G401 (cell line): ENCODE data around the gene APOBEC3H. TPM values are rescaled to one million over a fixed set of nuclear protein-coding genes. Genes with fewer than 3 reads are reported as not detected.
A peak's percentile ranks its signal among the peaks of the same experiment; 100 is the strongest.

Experiments
- DNase-seq: peaks from one replicate; pipeline ENCODE4 v3.0.0-alpha.2; 2015; ENCODE audit warnings: low spot score
- in situ Hi-C: cut with HindIII; loops from 2 replicates; pipeline ENCODE4 v1.10.0; 2016; ENCODE audit warnings: low sequenced_read_pairs, mixed read lengths
- total RNA-seq: library from RNA; depleted of rRNA; stranded (reverse); fragments of >200 nt; shearing (Covaris generic); gene quantifications from 2 replicates; pipeline ENCODE4 v1.2.3, GENCODE V29; 2014

The APOBEC3H gene
- total RNA-seq, 1 experiment from 2014 or later, result 2.1 TPM

DNA sequence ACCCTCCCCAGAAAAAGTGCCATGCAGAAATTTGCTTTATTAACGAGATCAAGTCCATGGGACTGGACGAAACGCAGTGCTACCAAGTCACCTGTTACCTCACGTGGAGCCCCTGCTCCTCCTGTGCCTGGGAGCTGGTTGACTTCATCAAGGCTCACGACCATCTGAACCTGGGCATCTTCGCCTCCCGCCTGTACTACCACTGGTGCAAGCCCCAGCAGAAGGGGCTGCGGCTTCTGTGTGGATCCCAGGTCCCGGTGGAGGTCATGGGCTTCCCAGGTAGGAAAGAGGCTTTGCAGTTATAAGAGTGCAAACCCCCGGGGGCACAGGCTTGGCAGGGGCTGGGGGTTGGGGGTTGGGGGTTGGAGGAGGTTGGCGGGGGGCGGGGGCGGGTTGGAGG is 4.2 kb downstream of the APOBEC3H start:
- DNase-seq, result no peak
- in situ Hi-C loops, result no loop called here

DNA sequence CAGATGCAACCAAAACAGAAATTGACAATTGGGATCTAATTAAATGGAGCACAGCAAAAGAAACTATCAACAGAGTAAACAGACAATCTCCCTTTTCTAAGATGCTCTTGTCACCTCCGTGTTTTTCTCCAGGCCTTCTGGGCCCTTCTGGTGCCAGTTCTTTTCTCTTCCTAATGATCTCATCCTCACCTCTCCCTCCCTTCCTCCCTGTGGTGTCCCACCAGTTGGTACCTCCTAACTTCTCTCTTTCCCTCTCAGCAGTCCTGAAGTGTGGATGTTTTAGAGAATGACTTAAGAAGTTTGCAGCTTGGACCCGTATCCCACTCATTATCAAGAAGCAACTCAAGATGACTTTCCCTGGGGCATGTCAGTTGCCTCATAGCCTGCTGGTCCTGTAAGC is 6.4 kb downstream of the APOBEC3H start:
- DNase-seq, result no peak
- in situ Hi-C loops, result no loop called here

DNA sequence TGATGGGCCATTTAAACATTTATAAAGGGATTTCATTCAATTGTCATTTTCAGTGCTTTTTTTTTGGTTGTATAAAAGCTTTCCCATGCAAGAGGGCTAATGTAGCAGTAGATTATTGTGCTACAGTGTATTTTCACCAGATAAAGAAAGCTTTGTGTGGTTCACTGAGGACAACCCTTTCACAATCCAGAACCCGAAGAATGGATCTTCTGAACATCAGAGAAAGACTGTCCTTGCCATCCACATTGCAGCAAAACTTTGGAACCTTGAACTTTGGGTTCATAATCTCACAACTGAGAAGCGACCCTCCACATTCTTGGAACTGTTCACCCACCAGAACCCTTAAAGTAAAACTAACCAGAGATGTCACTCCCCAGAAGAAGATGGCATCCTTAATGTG is 9.3 kb downstream of the APOBEC3H start:
- in situ Hi-C loops, result no loop called here
- no peak for DNase-seq

DNA sequence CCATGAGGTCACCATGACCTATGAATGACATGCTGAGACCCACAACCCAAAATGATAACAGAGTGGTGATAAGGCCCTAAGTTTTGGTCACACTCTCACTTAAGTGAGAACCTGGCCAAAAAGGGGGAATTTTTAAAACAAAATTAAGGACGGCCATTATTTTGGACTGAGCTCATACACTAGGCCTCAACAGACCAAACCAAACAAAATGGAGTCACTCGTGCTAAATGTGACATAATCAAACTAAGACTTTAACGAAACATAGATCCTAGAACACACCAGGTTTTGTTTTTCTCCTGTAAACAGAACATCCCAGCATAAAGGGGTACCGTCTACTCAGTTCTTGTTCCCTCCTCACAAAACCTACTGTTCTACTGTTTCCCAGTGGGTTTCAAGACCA is 11.4 kb downstream of the APOBEC3H start:
- DNase-seq, result no peak
- in situ Hi-C loops, result no loop called here

DNA sequence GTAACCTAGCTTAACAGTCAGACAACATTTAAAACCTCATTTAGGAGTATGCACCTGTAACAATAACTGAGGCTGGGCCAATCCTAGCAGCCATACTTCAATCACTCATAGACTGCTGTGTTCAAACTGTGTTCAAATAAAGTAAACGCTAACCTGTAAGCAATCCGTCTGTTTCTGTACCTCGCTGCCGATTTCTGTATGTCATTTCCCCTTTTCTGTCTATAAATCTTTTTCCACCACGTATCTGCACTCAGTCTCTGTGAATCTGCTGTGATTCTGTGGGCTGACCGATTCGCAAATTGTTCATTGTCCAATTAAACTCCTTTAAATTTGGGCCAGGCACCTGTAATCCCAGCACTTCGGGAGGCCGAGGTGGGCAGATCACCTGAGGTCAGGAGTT is 12.3 kb downstream of the APOBEC3H start:
- in situ Hi-C loops, result no loop called here
- DNase-seq, result no peak

DNA sequence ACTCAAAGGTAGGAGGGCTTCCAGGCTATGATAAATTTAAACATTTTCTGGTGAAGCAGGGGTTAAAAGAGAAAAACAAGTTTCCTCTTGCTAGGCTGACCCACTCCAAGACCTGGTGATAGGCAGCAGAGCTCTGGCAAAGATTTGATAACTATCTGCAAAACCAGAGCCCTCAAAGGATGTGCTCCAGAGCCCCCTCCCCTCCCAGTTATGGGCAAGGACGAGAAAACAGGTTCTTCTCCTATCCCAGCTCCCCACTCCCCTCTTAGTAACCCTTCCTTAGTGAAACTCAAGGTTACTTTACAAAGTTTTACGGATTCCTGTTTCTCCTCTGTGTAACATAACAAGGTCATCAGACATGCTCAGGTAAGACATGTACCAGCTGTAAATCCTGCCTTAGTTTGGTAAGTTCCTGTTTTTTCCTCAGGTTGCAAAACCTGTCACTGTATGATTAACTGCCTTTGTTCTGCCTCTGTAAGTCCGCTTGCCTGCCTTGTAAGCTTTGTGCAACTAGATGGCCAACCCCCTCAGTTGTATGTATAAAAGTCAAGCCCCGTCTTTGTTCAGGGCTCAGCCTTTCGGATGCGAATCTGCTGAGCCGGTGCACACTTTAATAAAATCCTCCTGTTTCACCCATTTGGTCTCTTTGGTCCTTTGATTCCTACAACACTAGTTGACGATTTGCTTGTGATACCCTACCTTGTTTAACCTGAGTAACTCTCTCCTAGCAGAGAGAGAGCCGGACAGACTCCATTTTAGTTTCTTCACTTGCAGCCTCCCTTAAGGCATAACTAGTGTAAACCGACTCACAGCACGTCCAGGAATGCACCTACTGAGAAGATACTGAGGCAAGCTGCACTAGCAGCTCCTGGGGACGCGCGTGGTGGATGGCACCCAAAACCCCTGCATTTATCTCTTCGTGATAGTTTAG is 13.9 kb downstream of the APOBEC3H start:
- in situ Hi-C loops, result no loop called here
- no peak for DNase-seq

DNA sequence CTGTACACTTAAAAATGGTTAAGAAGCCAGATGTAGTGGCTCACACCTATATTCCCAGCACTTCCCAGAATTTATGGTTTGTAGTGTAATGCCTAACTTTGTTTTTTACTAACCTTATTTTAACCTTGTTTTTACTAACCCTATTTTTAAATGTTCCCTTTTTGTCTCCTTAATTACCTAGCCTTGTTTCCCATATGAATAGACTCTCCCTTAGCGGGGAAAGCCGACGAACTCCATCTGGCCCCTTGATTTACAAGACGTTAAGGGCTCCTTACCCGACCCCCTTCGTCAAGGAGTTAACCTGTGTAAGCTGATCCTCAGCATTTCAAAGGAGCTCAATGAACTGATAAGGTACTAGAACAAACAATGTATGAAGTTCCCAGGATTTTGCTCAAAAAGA is 17.1 kb downstream of the APOBEC3H start:
- DNase-seq, result no peak

DNA sequence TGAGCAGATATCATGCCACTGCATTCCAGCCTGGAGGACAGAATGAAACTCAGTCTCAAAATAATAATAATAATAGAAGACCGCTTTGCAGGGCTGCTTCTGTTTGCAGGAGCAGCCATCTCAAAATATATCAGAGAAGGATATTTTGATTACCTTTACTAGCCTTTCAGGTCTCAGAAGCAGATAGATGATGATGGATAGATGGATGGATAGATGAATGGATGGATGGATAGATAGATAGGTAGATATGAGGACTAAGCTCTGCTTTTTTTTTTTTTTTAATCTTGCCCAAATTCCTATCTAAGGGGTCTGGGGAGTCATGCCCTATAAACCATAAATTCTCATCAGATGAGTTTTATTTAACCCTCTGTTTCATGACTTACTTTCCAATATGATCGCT is 18.5 kb downstream of the APOBEC3H start:
- DNase-seq, result no peak
- in situ Hi-C loops, result no loop called here

More for the DNA sequence above, 17.1 kb downstream of the APOBEC3H start:
- in situ Hi-C loops, result no loop called here

DNA sequence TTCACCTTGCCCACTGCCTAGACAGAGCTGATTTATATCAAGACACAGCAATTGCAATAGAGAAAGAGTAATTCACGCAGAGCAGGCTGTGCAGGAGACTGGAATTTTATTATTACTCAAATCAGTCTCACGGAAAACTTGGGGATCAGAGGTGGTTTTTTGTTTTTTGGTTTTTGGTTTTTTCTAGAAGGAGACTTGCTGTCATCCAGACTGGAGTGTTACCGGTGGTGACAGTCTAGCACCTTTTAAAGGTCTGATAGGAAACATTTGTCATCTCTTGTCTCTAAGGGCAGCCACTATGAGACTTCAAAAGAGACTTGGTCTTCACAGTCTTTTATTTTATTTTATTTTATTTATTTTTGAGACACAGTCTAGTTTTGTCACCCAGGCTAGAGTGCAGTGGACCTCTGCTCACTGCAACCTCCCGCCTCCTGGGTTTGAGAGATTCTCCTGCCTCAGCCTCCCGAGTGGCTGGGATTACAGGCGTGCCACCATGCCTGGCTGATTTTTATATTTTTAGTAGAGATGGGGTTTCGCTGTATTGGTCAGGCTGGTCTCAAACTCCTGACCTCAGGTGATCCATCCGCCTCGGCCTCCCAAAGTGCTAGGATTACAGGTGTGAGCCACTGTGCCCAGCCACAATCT is 19.1 kb downstream of the APOBEC3H start:
- in situ Hi-C loops, result no loop called here
- no peak for DNase-seq

DNA sequence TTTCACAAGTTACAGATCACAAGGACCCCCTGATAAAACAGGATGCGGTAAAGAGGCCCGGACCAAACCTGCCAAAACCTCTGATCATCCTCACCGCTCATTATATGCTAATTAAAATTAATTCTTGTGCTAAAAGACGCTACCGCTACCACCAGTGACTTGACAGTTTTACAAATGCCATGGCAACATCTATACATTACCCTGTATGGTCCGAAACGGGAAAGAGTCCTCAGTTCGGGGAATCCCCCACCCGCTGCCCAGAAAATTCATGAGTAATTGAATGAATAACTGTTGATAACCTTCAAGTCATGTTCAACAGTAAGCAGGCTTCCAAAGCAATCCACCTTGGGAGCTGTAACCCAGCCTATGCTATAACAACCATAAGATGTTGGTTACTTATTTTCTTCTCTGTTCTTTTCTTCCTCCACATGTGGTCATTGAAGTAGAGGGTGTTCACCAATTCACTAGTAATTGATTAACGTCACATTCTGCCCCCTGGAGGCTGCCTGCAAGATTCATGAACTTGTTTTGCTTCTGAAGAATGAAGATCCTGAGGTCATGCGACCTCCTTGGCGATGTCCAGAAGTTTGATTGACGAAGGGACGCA is 20.6 kb downstream of the APOBEC3H start:
- in situ Hi-C loops, result no loop called here
- peak; percentile 27 for DNase-seq

DNA sequence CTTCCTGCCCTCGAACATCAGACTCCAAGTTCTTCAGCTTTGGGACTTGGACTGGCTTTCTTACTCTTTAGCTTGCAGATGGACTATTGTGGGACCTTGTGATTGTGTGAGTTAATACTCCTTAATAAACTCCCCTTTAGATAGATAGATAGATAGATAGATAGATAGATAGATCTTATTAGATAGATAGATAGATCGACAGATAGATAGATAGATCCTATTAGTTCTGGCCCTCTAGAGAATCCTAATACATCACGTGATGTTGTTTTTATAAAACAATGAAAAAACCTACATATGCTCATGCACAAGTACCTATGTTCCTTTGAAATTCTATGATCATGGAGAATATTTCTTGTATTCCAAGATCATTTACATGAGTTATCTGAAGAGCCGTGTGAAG is 23.9 kb downstream of the APOBEC3H start:
- no peak for DNase-seq
- in situ Hi-C loops, result no loop called here

DNA sequence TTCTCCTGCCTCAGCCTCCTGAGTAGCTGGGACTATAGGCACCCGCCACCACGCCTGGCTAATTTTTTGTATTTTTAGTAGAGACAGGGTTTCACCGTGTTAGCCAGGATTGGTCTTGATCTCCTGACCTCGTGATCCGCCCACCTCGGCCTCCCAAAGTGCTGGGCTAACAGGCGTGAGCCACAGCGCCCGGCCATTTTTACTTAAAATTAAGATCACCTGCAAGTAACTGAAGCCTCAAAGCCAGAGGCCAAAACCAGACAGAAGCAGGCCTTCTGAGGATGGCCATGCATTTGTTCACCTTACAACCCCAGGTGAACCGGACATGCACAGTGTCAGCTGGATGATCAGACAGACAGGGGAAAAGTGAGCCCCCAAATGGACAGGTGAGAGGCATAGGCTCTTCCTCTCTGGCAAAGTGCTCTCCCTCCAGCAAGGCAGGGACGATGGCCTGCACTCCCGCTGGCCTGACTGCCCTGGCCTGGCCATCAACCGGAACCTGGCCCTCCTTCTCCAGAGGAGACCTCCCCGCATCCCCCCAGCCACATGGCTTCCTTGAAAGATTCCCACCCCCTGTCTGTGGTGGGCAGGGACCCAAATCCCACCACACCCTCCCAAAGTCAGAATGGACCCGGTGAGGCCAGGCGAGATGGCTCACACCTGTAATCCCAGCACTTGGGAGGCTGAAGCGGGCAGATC is 25.9 kb downstream of the APOBEC3H start:
- no peak for DNase-seq
- in situ Hi-C loops, result no loop called here

DNA sequence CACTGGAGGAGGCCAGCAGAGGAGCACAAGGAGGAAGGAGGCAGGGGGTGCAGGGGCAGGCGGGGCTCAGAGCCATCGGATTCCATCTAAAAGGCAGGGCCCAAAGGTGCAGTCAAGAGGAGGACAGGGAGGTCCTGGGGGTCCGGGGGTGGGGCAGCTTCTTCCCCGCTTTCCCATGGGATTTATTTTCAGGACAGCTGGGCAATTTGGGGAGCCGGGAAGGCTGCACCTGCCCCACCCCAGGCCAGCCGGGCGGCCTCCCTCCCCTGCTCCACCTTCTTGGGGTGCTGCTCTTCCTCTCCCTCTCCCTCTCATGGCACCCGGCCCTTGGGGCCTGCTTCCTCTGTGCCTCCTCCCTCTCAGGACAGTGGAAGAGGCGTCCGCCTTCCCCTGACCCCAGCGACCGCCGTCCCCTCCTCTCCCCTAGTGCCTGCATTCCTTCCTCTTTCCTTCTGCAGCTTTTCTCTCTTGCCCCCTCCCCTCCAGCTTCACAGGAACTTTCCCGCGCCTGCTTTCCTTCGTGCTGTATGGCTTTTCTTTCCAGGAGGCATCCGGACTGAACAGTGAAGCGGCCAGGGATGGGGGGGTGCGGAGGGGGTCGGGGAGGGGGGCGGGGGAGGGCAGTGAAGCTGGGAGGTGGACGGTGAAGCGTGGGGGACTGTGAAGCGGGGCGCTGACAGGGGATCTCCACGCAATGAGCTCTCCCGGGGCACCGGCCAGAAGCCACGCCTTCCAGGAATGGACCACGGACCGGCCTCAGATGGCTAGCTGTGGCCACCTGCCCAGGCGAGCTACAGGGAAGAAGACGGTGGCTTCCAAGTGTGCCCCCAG is 26.9 kb downstream of the APOBEC3H start:
- DNase-seq, result no peak
- in situ Hi-C loops, result no loop called here

DNA sequence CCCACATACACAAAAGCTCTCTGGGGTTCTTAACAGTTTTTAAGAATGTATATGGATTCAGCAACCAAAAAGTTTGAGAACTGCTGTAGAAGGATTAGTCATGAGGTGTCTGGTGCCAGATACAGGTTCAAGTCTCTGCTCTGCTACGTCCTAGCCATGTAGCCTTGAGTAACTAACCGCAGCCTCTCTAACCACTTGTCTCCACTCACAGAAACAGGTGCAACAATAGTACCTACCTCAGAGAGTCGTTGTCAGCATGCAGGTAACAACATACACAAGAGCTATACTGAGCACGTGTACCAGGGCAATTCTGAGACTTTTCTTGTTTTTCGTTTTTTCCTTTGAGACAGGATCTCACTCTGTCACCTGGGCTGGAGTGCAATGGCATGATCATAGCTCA is 28.6 kb downstream of the APOBEC3H start:
- in situ Hi-C loops, result no loop called here
- DNase-seq, result no peak

DNA sequence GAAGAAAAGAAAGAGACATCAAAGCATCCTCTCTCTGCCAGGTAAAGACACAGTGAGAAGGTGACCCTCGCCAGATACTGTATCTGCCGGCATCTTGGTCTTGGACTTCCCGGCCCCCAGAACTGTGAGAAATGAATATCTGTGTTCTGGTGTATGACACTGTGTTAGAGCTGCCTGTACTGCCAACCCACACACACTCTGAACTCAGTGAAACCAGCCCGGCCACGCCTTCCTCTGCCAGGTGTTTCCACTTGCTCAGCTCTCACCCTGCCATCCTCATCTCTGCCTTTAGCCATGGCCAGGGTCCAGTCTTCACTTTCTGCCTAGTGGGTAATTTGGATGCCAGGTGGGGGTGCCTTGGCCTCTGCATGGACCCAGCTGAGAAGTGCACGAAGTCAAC is 31.5 kb downstream of the APOBEC3H start:
- no peak for DNase-seq
- in situ Hi-C loops, result no loop called here

DNA sequence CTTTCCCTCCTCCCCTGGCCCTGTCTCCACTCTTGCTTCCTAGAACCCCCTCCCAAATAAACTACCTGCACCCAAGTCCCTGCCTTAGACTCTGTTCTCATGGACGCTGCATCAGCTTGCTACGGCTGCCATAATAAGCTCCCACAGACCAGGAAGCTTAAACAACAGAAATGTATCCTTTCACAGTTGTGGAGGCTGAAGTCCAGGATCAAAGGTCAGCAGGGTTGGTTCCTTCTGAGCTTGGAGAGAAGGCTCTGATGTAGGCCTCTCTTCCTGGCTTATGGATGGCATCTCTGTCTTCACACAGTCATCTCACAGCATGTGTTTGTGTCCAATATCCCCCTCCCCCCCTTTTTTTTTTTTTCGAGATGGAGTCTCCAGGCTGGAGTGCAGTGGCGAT is 32.0 kb downstream of the APOBEC3H start:
- DNase-seq, result no peak
- in situ Hi-C loops, result no loop called here

DNA sequence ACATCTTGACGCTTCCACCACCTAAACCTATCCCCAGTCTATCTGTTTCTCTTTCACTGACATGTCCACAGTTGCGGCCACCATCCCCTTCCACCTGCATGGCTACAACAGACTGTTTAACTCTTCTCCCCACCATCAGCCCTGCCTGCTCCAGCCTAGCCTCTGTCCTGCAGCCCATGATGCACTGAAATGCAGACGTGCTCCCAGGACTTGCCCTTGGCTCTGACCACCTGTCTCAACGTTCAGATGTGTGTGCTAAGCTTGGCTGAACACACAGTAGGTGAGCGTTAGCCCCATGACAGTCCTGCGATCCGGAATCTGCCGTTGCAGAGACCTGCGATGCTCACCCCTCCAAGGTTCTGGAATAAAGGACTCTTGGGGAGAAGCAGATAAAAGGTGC is 32.7 kb downstream of the APOBEC3H start:
- no peak for DNase-seq
- in situ Hi-C loops, result no loop called here

DNA sequence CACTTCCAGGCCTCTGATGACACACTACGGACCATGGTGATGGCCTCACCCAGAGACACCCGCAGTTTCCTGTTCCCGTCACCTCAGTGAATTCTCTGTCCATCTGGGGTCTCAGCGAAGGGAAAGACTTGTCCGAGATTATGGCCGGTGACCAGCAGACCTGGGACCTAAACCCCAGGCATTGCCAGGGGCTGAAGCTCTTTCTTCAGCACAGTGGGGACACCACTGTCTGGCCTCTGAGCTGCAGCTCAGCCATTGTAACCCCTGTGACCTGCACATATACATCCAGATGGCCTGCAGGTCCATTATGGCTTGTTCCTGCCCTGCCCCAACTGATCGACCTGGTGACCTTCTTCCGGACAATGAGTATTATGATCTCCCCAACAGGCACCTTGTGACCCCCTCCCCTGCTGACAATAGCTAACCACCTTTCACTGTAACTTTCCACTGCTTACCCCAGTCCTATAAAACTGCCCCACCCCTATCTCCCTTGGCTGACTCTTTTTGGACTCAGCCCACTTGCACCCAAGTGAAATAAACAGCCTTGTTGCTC is 33.2 kb downstream of the APOBEC3H start:
- DNase-seq, result no peak
- in situ Hi-C loops, result no loop called here
